GM12873 (cell line): ENCODE results near the gene ALAD.

Experiments
- TF ChIP-seq, protein P1 (sequence below): IDR thresholded peaks from 2 replicates; pipeline ENCODE4 v1.5.1; 2012; ENCODE audit warnings: low read depth, mild to moderate bottlenecking, moderate library complexity, low read length, control low read depth; ENCODE audit not compliant: insufficient read depth; ENCODE audit errors: missing control alignments

The ALAD gene

DNA sequence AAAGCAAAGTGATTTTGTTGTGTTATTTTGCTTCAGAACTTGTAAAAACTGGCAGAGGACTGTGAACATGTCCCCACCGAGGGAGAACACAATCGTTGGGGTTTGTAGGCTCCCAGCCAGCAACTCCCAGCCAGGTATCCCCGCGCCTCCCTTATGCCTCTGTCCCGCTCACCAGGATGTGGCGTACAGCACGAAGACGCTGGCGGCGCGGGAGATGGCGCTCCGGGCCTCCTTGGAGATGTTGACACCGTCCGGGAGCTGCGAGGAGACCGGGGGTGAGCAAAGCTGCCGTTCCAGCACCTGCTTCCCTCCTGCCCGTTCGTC is 8.8 kb upstream of the ALAD start:
- TF ChIP-seq, protein P1, sequence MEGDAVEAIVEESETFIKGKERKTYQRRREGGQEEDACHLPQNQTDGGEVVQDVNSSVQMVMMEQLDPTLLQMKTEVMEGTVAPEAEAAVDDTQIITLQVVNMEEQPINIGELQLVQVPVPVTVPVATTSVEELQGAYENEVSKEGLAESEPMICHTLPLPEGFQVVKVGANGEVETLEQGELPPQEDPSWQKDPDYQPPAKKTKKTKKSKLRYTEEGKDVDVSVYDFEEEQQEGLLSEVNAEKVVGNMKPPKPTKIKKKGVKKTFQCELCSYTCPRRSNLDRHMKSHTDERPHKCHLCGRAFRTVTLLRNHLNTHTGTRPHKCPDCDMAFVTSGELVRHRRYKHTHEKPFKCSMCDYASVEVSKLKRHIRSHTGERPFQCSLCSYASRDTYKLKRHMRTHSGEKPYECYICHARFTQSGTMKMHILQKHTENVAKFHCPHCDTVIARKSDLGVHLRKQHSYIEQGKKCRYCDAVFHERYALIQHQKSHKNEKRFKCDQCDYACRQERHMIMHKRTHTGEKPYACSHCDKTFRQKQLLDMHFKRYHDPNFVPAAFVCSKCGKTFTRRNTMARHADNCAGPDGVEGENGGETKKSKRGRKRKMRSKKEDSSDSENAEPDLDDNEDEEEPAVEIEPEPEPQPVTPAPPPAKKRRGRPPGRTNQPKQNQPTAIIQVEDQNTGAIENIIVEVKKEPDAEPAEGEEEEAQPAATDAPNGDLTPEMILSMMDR = no peak

- TF ChIP-seq, protein P1 = no peak
Observed at GRCh38 chr9:113409481-113409880, 8.4 kb upstream of the ALAD start.

DNA sequence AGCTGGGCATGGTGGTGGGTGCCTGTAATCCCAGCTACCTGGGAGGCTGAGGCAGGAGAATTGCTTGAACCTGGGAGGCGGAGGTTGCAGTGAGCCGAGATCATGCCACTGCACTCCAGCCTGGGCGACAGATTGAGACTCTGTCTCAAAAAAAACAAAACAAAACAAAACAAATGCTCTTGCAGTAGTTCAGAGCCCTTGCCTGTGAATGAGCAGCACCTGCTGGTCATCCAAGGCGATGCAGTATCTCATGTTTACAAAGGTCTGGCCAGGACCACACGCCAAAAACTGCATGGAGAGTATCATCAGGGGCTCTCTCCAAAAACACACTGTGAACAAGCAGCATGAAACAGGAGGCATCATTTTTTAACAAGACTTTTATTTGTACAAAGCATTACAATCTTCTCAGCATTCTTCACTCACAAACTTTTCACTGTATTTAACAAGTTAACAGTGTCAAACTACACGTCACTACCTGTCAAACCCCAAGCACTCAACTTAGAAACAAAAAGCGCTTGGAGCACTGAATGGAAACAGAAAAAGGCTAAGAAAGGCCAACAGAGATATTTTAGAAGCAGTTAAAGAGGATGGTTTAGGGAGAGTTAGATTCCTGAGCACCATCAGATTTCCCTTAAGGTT is 5.9 kb upstream of the ALAD start:
- TF ChIP-seq, protein P1 = peak; percentile 84

DNA sequence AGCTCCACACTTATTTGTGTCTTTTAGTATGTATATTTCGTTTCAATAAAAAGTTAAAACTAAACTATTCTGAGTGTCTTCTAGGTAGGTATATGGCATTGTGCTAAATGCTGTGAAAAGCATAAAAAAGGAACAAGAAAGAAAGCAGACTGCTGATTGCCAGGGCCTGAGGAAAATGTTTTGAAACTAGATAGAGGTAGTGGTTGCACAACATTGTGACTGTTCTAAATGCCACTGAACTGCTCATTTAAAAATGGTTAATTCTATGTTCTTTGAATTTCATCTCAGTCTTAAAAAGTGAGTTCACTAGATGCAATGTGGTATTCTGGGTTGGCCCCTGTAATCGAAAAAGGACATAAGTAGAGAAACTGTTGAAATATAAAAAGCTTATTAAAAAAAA is 2.6 kb upstream of the ALAD start:
- TF ChIP-seq, protein P1 = no peak

- TF ChIP-seq, protein P1 = no peak
Observed at GRCh38 chr9:113399646-113400200, 1.4 kb downstream of the ALAD start.

DNA sequence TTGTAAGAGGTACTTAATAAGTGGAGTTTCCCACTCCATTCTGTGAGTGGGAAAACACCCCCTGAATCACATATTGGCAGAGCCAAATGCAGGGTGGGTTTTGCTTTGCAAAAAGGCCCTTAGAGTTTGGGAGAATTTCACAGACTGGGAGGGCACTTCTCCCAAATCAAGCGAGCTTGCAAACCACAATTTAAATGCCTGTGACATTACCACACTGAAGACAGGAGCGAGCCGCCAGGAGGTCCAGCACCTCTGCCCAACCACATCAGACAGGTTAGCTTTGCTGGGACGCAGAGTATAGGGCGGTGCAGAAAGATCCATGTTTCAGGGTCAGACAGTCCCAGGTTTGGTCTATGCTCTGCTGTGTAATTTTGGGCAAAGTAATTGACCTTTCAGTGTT is 2.3 kb downstream of the ALAD start:
- TF ChIP-seq, protein P1 = no peak

GRCh38 chr9:113397203-113397631 is 3.9 kb downstream of the ALAD start:
- TF ChIP-seq, protein P1 = no peak
